GM19239 (cell line): ENCODE results near the gene ANGPTL2.

Source experiments
- DNase-seq: peaks from one replicate; pipeline ENCODE4 v3.0.0; 2011; ENCODE audit warnings: low spot score; ENCODE audit not compliant: insufficient read length
- FAIRE-seq: peaks from 2 replicates; lab custom pipeline; 2011; peaks lifted over from hg19 to GRCh38; lab: Jason Lieb, UNC

The ANGPTL2 gene

DNA sequence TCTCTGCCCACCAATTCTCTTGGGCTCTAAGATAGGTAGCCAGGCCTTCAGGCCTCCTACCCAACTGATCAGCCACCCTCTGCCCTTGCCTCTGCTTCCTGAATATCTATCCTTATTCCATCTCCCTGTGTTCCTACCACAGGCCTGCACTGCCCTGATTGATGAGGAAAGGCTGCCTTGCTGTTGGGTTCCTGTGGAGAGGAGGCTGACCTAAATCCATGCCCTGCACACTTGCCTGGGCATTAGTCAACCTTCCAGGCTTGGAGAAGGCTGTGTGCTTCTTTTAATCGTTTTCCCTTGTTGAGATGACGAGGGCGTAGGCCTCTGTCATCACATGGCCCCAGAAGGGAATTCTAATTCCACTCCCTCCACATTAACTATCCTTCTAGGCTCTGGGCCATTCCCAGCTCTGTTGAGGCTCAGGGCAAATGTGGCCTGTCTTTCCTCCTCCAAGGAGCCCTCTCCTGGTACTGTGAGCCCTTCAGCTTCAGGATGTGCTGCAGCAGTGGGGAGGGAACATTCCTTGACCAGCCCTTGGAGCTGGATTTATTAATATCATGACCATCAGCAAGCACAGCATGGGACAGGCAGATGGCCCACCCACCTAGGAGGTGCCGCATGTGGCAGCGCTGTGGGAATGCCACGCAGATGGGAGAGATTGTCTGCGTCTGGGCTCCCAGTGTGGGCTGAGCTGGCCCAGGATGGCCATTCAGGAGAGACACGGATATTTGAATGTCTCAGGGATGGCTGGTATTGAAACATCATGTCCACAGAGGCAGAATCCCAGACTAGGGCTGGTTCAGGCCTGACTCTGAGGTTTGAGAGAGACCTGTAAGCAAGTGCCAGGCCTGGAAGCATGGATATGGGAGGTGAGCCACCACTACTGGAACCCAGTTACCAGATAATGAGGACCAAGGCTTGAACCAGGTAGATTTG is 40.9 kb downstream of the ANGPTL2 start:
- DNase-seq (no peak), FAIRE-seq (no peak)

GRCh38 chr9:127079446-127080140 is 42.8 kb downstream of the ANGPTL2 start:
- no peak for FAIRE-seq
- DNase-seq, result no peak

DNA sequence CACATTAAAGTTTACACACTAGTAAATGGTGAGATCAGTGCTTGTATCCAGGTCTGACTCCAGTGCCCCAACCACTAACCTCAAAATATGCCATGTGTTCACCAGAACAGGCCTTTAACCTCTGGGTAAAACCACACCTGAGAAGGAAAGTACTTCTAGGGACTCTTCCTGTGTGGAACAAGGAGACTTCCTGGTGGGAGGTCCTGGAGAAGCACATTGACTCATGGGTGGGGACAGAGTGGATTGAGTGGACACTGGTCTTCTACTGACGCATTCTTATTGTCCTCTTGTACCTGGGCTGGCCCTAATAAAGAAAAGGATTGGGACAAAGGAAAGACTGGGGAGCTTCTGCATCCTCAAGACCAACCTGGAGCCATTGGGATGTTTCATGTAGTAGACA is 43.4 kb downstream of the ANGPTL2 start:
- DNase-seq, result no peak
- no peak for FAIRE-seq

- FAIRE-seq (no peak), DNase-seq (no peak)
Measured at GRCh38 chr9:127078336-127078735, 44.1 kb downstream of the ANGPTL2 start.

GRCh38 chr9:127077644-127077946 is 44.8 kb downstream of the ANGPTL2 start:
- FAIRE-seq, result no peak
- DNase-seq, result no peak

- FAIRE-seq (no peak), DNase-seq (no peak)
Measured at GRCh38 chr9:127076860-127077643, 45.4 kb downstream of the ANGPTL2 start.

GRCh38 chr9:127075624-127076372 is 46.6 kb downstream of the ANGPTL2 start:
- FAIRE-seq, result no peak
- no peak for DNase-seq

GRCh38 chr9:127074561-127075548 is 47.6 kb downstream of the ANGPTL2 start:
- FAIRE-seq, result no peak

DNA sequence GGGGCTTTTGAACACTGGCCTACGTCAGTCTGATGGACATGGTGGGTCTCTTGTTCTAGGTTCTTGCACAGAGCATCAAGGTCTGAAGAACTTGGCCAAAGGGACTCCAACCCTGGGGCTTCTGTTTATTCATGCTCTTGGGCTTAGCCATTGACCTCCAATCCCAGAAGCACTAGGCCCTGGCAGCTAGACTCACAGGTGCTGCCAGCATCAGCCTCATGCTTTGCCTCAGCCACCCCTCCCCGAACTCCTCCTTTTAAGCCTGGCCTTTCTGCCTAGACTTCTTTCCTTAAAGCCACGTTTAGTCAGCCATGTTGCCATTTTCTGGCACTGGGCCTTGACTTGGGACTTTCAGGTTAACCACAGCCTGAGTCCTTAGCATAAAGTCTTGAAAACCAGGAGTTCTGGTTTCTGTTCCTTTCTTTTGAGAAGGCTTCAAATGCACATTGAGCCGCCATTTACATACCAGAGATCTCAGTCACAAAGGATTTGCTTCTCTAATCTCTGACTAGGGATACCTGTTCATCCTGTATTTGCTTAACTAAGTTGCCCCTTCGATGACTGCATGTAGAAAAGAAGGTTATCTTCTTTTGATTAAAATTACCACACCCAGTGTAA is 54.7 kb downstream of the ANGPTL2 start:
- FAIRE-seq (no peak), DNase-seq (no peak)

More at GRCh38 chr9:127074561-127075548, 47.6 kb downstream of the ANGPTL2 start:
- no peak for DNase-seq

DNA sequence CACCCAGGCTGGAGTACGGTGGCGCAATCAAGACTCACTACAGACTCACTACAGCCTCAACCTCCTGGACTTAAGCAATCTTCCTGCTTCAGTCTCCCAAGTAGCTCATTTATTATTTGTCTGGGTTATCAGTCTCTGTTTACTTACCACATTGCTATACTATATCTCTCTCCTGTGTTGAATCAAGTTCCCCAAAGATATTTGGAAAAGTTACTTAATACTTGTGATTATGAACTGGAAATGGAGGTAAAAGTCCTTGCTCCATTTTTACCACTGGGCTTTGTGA is 55.6 kb downstream of the ANGPTL2 start:
- FAIRE-seq (no peak), DNase-seq (no peak)

- no peak for DNase-seq
- no peak for FAIRE-seq
Measured at GRCh38 chr9:127066060-127066850, 56.2 kb downstream of the ANGPTL2 start.

DNA sequence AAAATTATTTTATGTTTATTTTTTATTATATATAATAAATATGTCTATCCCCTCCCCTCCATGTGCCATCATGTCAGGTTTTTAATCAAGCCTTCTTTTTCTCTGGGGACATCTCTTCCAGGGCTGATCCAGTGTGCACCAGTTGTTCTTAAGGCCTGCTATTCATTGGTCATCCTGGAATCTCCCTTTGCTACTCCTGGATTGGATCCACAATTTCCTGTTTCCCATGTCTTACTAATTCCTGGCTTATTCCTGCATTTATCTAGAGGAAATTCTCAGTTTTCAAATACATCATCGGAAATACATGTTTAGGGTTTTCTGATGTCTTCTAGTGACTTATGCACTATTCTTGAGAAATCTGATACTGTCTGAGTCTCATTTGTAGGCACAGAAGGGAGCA is 56.8 kb downstream of the ANGPTL2 start:
- no peak for DNase-seq
- FAIRE-seq, result no peak

DNA sequence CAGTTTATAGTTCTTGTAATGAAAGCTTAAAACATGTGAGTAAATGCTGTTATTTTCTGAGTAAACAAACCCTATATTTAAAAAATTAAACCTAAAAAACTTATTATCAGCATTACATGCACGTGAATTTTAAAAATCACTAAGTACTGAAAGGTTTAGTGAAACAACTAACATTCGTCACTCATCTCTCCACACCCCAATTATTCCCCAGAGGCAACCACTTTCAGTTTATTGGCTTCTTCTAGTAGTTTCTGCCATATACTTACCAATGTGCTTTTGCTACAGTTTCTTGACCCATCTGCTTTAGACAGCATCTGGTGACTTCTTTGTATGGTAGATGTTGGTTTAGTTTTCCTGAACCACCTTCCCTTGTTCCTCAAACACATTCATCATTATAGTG is 58.1 kb downstream of the ANGPTL2 start:
- DNase-seq (peak; percentile 16), FAIRE-seq (no peak)

- DNase-seq, result no peak
- FAIRE-seq, result no peak
Measured at GRCh38 chr9:127061411-127061810, 61.0 kb downstream of the ANGPTL2 start.

- no peak for DNase-seq
Measured at GRCh38 chr9:127059765-127060361, 62.6 kb downstream of the ANGPTL2 start.

GRCh38 chr9:127059030-127059429 is 63.4 kb downstream of the ANGPTL2 start:
- DNase-seq (no peak), FAIRE-seq (no peak)

More at GRCh38 chr9:127059765-127060361, 62.6 kb downstream of the ANGPTL2 start:
- peak; percentile 57 for FAIRE-seq

GRCh38 chr9:127058645-127059021 is 63.8 kb downstream of the ANGPTL2 start:
- DNase-seq (no peak), FAIRE-seq (no peak)
